HEK293 (cell line): ENCODE data around the gene IRX5.

ENCODE experiments used
- CTCF ChIA-PET: fragments of 350-600 bp; formaldehyde crosslinking; extraction: SDS; loops from one replicate; lab custom pipeline; 2021; ENCODE audit warnings: antibody characterized with exemption; lab: Yijun Ruan, JAX
- POLR2A ChIA-PET: fragments of 300-600 bp; formaldehyde crosslinking; extraction: SDS; loops from one replicate; lab custom pipeline; 2020; ENCODE audit warnings: antibody characterized with exemption, inconsistent platforms; lab: Yijun Ruan, JAX
- H3K27ac ChIP-seq: fragments of 200-500 bp; sonication (Bioruptor generic); 2 replicates; pipeline ENCODE4 v1.5.1; 2014; ENCODE audit warnings: low read depth, low read length, control low read depth, inconsistent platforms; ENCODE audit errors: extremely low read depth
- H3K36me3 ChIP-seq, 2 experiments: fragments of 200-500 bp in 1 of 2; sonication (Bioruptor generic) in 1 of 2; 1 replicate in 1 of 2; 2 replicates in 1 of 2; pipeline ENCODE4 v1.5.1; 2014 to 2017; ENCODE audit warnings: inconsistent platforms in 2 of 2, low read length in 2 of 2; ENCODE audit not compliant: control insufficient read depth in 2 of 2, insufficient read depth in 1 of 2
- H3K4me1 ChIP-seq: fragments of 200-500 bp; sonication (Bioruptor generic); 2 replicates; pipeline ENCODE4 v1.5.1; 2014; ENCODE audit warnings: mild to moderate bottlenecking, low read length, inconsistent platforms; ENCODE audit not compliant: control insufficient read depth, insufficient read depth
- H3K4me3 ChIP-seq: 2 replicates; pipeline ENCODE4 v1.5.1; 2011; ENCODE audit warnings: low read depth, mild to moderate bottlenecking, control low read depth, low read length, moderate library complexity
- H3K9me3 ChIP-seq: fragments of 200-500 bp; sonication (Bioruptor generic); 2 replicates; pipeline ENCODE4 v1.5.1; 2014; ENCODE audit warnings: low read depth, low read length, inconsistent platforms; ENCODE audit not compliant: control insufficient read depth, insufficient read depth
- BCL11B ChIP-seq: fragments of 450-650 bp; formaldehyde crosslinking; IDR thresholded peaks from 2 replicates; pipeline ENCODE4 v1.5.1; 2016; ENCODE audit warnings: low read depth, missing biosample characterization, missing genetic modification characterization
- KLF10 ChIP-seq: fragments of 450-650 bp; IDR thresholded peaks from 2 replicates; pipeline ENCODE4 v1.5.1; 2018; ENCODE audit warnings: missing biosample characterization, mild to moderate bottlenecking, missing genetic modification characterization
- MZF1 ChIP-seq: fragments of 450-650 bp; formaldehyde crosslinking; IDR thresholded peaks from 2 replicates; pipeline ENCODE4 v1.5.1; 2017; ENCODE audit warnings: missing biosample characterization, missing genetic modification characterization, borderline replicate concordance
- TCF7L2 ChIP-seq: IDR thresholded peaks from 2 replicates; pipeline ENCODE4 v1.6.1; 2011; ENCODE audit warnings: low read depth, mild to moderate bottlenecking, inconsistent platforms, low read length, moderate library complexity, borderline replicate concordance
- YY1 ChIP-seq: fragments of 450-650 bp; formaldehyde crosslinking; IDR thresholded peaks from 2 replicates; pipeline ENCODE4 v1.5.1; 2018; ENCODE audit warnings: missing biosample characterization, missing genetic modification characterization
- ZNF10 ChIP-seq: fragments of 450-650 bp; formaldehyde crosslinking; IDR thresholded peaks from 2 replicates; pipeline ENCODE4 v1.5.1; 2017; ENCODE audit warnings: missing biosample characterization, missing genetic modification characterization
- ZNF114 ChIP-seq: fragments of 450-650 bp; formaldehyde crosslinking; IDR thresholded peaks from 2 replicates; pipeline ENCODE4 v1.5.0; 2017; ENCODE audit warnings: missing biosample characterization, missing genetic modification characterization
- ZNF146 ChIP-seq: fragments of 450-650 bp; formaldehyde crosslinking; IDR thresholded peaks from 2 replicates; pipeline ENCODE4 v1.5.1; 2016; ENCODE audit warnings: missing biosample characterization, missing genetic modification characterization
- ZNF157 ChIP-seq: fragments of 450-650 bp; formaldehyde crosslinking; IDR thresholded peaks from 2 replicates; pipeline ENCODE4 v1.5.1; 2016; ENCODE audit warnings: missing biosample characterization, missing genetic modification characterization
- ZNF16 ChIP-seq: fragments of 450-650 bp; formaldehyde crosslinking; IDR thresholded peaks from 2 replicates; pipeline ENCODE4 v1.5.1; 2016; ENCODE audit warnings: low read depth, missing biosample characterization, missing genetic modification characterization
- ZNF266 ChIP-seq: fragments of 450-650 bp; formaldehyde crosslinking; IDR thresholded peaks from 2 replicates; pipeline ENCODE4 v1.5.1; 2016; ENCODE audit warnings: missing biosample characterization, missing genetic modification characterization, low read depth
- ZNF302 ChIP-seq: fragments of 450-650 bp; formaldehyde crosslinking; IDR thresholded peaks from 2 replicates; pipeline ENCODE4 v1.5.1; 2016; ENCODE audit warnings: missing biosample characterization, missing genetic modification characterization, low read depth
- ZNF426 ChIP-seq: fragments of 450-650 bp; formaldehyde crosslinking; IDR thresholded peaks from 2 replicates; pipeline ENCODE4 v1.5.1; 2017; ENCODE audit warnings: missing biosample characterization, missing genetic modification characterization, mild to moderate bottlenecking, inconsistent platforms, moderate library complexity
- ZNF558 ChIP-seq: fragments of 450-650 bp; formaldehyde crosslinking; IDR thresholded peaks from 2 replicates; pipeline ENCODE4 v1.5.1; 2016; ENCODE audit warnings: missing biosample characterization, missing genetic modification characterization
- ZNF629 ChIP-seq: fragments of 450-650 bp; formaldehyde crosslinking; IDR thresholded peaks from 2 replicates; pipeline ENCODE4 v1.5.1; 2017; ENCODE audit warnings: missing biosample characterization, missing genetic modification characterization
- TF ChIP-seq, protein P1 (sequence below): fragments of 450-650 bp; formaldehyde crosslinking; IDR thresholded peaks from 2 replicates; pipeline ENCODE4 v1.5.1; 2017; ENCODE audit warnings: missing biosample characterization, missing genetic modification characterization
- TF ChIP-seq, protein P2 (sequence below): fragments of 450-650 bp; formaldehyde crosslinking; IDR thresholded peaks from 2 replicates; pipeline ENCODE4 v1.5.1; 2016; ENCODE audit warnings: missing biosample characterization, missing genetic modification characterization, borderline replicate concordance
- TF ChIP-seq, protein P3 (sequence below): fragments of 450-650 bp; formaldehyde crosslinking; IDR thresholded peaks from 2 replicates; pipeline ENCODE4 v1.5.1; 2016; ENCODE audit warnings: missing biosample characterization, missing genetic modification characterization

The IRX5 gene

DNA sequence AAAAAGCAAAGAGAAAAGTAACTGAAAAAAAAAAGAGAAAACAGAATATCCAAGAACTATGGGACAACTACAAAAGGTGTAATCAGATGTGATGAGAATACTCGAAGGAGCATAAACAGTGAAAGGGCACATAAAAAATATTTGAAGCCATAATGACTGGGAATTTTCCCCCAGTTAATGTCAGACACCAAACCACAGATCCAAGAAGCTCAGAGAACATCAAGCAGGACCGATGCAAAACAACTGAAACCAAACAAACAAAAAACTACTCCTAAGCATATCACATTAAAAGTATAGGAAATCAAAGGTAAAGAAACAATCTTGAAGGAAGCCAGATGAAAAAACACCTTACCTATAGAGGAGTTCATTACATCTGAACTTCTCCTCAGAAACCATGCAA, 27.6 kb upstream of the IRX5 start:
- Histone ChIP-seq H3K36me3 (no peaks in the 10 kb centered on the region), H3K27ac (no peak overlapping the region), H3K4me1 (no peaks in the 10 kb centered on the region), H3K9me3 (no peaks in the 10 kb centered on the region), H3K4me3 (no peak overlapping the region)
- ChIA-PET CTCF (no interaction called here), POLR2A (no interaction called here)
- TF ChIP-seq ZNF426 (no peak), ZNF302 (tag by site-specific recombination) (no peak), ZNF558 (tag by site-specific recombination) (peak; percentile 92), ZNF114 (tag by site-specific recombination) (no peak), YY1 (tag by site-specific recombination) (no peak), KLF10 (tag by site-specific recombination) (no peak), ZNF10 (no peak)

DNA sequence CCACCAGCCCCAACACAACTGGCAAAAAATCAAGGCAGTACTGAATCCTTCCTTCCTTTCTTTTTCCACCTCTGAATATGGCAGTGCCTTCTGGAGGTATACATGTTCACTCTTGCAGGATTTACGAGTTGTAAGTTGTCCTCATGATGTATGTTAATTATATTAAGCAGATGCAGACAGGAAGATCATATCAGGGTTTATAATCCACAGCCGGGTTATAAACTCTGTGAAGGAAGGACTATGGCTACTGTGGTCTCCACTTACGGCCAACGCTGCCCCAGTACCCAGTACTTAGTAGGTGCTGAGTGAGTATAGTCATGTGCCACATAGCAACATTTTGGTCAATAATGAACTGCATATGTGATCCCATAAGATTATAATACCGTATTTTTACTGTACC, 19.6 kb upstream of the IRX5 start:
- H3K9me3 ChIP-seq, result no peaks in the 10 kb centered on the region
- H3K4me1 ChIP-seq, result no peaks in the 10 kb centered on the region
- H3K4me3 ChIP-seq, result no peak overlapping the region
- ChIA-PET POLR2A (no interaction called here), CTCF (no interaction called here)
- H3K27ac ChIP-seq, result no peak overlapping the region
- TF ChIP-seq ZNF146 (no peak), BCL11B (tag by site-specific recombination) (no peak), MZF1 (tag by site-specific recombination) (no peak), ZNF16 (no peak), ZNF629 (tag by site-specific recombination) (no peak), ZNF266 (no peak), TCF7L2 (no peak), ZNF114 (tag by site-specific recombination) (no peak), ZNF157 (tag by site-specific recombination) (no peak)
- TF ChIP-seq, protein P1, sequence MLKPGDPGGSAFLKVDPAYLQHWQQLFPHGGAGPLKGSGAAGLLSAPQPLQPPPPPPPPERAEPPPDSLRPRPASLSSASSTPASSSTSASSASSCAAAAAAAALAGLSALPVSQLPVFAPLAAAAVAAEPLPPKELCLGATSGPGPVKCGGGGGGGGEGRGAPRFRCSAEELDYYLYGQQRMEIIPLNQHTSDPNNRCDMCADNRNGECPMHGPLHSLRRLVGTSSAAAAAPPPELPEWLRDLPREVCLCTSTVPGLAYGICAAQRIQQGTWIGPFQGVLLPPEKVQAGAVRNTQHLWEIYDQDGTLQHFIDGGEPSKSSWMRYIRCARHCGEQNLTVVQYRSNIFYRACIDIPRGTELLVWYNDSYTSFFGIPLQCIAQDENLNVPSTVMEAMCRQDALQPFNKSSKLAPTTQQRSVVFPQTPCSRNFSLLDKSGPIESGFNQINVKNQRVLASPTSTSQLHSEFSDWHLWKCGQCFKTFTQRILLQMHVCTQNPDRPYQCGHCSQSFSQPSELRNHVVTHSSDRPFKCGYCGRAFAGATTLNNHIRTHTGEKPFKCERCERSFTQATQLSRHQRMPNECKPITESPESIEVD (tag by site-specific recombination), result no peak
- TF ChIP-seq, protein P2, sequence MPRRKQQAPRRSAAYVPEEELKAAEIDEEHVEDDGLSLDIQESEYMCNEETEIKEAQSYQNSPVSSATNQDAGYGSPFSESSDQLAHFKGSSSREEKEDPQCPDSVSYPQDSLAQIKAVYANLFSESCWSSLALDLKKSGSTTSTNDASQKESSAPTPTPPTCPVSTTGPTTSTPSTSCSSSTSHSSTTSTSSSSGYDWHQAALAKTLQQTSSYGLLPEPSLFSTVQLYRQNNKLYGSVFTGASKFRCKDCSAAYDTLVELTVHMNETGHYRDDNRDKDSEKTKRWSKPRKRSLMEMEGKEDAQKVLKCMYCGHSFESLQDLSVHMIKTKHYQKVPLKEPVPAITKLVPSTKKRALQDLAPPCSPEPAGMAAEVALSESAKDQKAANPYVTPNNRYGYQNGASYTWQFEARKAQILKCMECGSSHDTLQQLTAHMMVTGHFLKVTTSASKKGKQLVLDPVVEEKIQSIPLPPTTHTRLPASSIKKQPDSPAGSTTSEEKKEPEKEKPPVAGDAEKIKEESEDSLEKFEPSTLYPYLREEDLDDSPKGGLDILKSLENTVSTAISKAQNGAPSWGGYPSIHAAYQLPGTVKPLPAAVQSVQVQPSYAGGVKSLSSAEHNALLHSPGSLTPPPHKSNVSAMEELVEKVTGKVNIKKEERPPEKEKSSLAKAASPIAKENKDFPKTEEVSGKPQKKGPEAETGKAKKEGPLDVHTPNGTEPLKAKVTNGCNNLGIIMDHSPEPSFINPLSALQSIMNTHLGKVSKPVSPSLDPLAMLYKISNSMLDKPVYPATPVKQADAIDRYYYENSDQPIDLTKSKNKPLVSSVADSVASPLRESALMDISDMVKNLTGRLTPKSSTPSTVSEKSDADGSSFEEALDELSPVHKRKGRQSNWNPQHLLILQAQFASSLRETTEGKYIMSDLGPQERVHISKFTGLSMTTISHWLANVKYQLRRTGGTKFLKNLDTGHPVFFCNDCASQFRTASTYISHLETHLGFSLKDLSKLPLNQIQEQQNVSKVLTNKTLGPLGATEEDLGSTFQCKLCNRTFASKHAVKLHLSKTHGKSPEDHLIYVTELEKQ (tag by site-specific recombination), result no peak
- TF ChIP-seq, protein P3, sequence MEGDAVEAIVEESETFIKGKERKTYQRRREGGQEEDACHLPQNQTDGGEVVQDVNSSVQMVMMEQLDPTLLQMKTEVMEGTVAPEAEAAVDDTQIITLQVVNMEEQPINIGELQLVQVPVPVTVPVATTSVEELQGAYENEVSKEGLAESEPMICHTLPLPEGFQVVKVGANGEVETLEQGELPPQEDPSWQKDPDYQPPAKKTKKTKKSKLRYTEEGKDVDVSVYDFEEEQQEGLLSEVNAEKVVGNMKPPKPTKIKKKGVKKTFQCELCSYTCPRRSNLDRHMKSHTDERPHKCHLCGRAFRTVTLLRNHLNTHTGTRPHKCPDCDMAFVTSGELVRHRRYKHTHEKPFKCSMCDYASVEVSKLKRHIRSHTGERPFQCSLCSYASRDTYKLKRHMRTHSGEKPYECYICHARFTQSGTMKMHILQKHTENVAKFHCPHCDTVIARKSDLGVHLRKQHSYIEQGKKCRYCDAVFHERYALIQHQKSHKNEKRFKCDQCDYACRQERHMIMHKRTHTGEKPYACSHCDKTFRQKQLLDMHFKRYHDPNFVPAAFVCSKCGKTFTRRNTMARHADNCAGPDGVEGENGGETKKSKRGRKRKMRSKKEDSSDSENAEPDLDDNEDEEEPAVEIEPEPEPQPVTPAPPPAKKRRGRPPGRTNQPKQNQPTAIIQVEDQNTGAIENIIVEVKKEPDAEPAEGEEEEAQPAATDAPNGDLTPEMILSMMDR, result no peak
- TF ChIP-seq, all 188 proteins: peak for 0
- H3K36me3 ChIP-seq, result peaks cover 3 to 6% of the 10 kb centered on the region in 2 experiments; a peak in 2 of 3 replicates
